Epithelial cell of proximal tubule (primary cell): Measurements from ENCODE around the gene MRPS16. TPM values are rescaled to one million over a fixed set of nuclear protein-coding genes. Genes with fewer than 3 reads are reported as not detected.
"Not testable (repeated sequence)": the region's sequence is repeated elsewhere in the genome, so short reads cannot be mapped to it uniquely, and the experiment has no call there.

Experiments used
- DNase-seq: peaks from one replicate; pipeline ENCODE4 v3.0.0-alpha.2; 2011; ENCODE audit warnings: low read depth
- H3K4me3 ChIP-seq: 2 replicates; pipeline ENCODE4 v1.5.1; 2011; ENCODE audit warnings: low read depth, mild to moderate bottlenecking, low read length
- total RNA-seq: library from RNA; depleted of rRNA; stranded (reverse); fragments of >200 nt; gene quantifications from 2 replicates; pipeline ENCODE4 v1.2.3, GENCODE V29; 2015
- TF ChIP-seq, protein P1 (sequence below): conservative IDR thresholded peaks from 2 replicates; pipeline ENCODE4 v1.5.1; 2012; ENCODE audit warnings: low read depth, mild to moderate bottlenecking, low read length

MRPS16 gene
- total RNA-seq, 1 donor from 2014 or later = 51.1 TPM

- no peak overlapping the region for H3K4me3 ChIP-seq
- no peak for DNase-seq
- TF ChIP-seq, protein P1, sequence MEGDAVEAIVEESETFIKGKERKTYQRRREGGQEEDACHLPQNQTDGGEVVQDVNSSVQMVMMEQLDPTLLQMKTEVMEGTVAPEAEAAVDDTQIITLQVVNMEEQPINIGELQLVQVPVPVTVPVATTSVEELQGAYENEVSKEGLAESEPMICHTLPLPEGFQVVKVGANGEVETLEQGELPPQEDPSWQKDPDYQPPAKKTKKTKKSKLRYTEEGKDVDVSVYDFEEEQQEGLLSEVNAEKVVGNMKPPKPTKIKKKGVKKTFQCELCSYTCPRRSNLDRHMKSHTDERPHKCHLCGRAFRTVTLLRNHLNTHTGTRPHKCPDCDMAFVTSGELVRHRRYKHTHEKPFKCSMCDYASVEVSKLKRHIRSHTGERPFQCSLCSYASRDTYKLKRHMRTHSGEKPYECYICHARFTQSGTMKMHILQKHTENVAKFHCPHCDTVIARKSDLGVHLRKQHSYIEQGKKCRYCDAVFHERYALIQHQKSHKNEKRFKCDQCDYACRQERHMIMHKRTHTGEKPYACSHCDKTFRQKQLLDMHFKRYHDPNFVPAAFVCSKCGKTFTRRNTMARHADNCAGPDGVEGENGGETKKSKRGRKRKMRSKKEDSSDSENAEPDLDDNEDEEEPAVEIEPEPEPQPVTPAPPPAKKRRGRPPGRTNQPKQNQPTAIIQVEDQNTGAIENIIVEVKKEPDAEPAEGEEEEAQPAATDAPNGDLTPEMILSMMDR = peak; percentile 62
These were observed 11.4 kb upstream of the MRPS16 start for GRCh38 chr10:73263693-73264347.

GRCh38 chr10:73262880-73263555 lies 10.6 kb upstream of the MRPS16 start:
- TF ChIP-seq, protein P1 = no peak
- no peak for DNase-seq
- no peak overlapping the region for H3K4me3 ChIP-seq

- H3K4me3 ChIP-seq = no peak overlapping the region
- DNase-seq = peak; percentile 75
- TF ChIP-seq, protein P1 = no peak
These were observed 9.8 kb upstream of the MRPS16 start for GRCh38 chr10:73262105-73262730.

DNA sequence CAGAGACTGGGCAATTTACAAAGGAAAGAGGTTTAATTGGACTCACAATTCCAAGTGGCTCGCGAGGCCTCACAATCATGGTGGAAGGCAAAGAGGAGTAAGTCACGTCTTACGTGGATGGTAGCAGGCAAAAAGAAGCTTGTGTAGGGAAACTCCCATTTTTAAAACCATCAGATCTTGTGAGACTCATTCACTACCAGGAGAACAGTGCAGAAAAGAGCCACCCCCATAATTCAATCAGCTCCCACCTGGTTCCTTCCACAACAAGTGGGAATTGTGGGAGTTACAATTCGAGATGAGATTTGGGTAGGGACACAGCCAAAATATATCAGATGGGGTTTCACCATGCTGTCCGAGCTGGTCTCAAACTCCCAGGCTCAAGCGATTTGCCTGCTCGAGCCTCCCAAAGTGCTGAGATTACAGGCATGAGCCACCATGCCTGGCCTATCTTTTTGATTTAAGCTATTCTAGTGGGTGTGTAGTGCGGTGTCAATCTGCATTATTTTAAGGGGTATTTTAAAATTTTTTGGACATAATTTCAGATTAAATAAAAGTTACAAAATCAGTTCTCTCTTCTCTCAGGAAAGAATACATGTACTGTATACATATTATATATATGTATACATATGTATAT lies 9.0 kb upstream of the MRPS16 start:
- TF ChIP-seq, protein P1 = no peak
- no peak overlapping the region for H3K4me3 ChIP-seq
- DNase-seq = no peak

- not testable (repeated sequence) for H3K4me3 ChIP-seq, DNase-seq
These were observed 6.2 kb upstream of the MRPS16 start for GRCh38 chr10:73258612-73259011.

- DNase-seq = no peak
- H3K4me3 ChIP-seq = peak overlapping the region; percentile 90
- TF ChIP-seq, protein P1 = peak; percentile 26
These were observed 746 bp upstream of the MRPS16 start for GRCh38 chr10:73253225-73253555.

DNA sequence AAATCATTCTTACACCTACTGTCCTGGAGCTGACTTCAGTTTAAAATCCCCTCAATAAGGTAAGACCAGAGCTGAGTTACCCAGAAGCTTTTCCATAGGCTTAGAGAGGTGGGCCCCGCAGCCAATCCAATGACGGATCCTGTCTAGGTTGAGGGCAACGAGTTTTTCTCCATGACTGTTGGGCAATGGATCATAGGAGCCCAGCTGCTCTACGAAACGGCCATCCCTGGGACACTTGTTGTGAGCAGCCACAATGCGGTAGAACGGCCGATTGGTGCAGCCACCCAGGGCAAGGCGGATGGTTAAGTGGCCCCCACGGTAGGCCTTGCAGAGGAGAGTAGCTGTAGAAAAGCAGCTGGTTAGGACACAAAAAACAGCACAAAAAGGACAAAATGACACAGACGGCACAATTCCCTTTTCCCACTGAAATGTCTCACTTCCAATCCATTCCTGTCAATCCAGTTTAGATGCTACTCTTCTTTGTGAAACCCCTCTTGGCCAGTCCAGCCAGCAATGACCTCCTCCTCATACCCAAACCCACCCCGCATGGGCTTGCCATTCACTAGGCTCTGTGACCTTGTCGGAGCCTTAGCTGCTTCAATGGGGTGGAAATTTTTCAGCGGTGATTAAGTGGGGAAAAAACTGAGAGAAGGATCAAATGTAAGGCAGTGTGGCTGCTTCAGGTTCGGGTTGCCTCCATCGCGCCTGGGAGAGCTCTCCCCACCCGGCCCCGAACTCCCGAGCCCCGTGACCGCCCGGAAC lies 580 bp downstream of the MRPS16 start:
- peak overlapping the region; percentile 90 for H3K4me3 ChIP-seq
- TF ChIP-seq, protein P1 = no peak
- no peak for DNase-seq
